ENCODE measurements around the gene TOGARAM1.

The TOGARAM1 gene

DNA sequence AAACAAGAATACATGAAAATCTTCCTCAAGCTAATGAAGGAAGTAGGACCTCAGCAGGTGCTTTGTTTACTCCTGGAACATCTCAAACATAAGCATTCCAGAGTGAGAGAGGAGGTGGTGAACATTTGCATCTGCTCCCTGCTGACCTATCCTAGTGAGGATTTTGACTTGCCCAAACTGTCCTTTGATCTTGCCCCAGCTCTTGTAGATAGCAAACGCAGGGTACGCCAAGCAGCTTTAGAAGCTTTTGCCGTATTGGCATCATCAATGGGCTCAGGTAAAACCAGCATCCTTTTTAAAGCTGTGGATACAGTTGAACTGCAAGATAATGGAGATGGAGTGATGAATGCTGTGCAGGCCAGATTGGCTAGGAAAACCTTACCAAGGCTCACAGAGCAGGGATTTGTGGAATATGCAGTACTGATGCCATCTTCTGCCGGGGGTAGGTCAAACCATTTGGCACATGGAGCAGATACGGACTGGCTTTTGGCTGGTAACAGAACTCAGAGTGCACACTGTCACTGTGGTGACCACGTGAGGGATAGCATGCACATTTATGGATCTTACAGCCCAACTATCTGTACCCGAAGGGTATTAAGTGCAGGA lies 1.9 kb downstream of the TOGARAM1 start (continued):
- TF ChIP-seq, protein P1, sequence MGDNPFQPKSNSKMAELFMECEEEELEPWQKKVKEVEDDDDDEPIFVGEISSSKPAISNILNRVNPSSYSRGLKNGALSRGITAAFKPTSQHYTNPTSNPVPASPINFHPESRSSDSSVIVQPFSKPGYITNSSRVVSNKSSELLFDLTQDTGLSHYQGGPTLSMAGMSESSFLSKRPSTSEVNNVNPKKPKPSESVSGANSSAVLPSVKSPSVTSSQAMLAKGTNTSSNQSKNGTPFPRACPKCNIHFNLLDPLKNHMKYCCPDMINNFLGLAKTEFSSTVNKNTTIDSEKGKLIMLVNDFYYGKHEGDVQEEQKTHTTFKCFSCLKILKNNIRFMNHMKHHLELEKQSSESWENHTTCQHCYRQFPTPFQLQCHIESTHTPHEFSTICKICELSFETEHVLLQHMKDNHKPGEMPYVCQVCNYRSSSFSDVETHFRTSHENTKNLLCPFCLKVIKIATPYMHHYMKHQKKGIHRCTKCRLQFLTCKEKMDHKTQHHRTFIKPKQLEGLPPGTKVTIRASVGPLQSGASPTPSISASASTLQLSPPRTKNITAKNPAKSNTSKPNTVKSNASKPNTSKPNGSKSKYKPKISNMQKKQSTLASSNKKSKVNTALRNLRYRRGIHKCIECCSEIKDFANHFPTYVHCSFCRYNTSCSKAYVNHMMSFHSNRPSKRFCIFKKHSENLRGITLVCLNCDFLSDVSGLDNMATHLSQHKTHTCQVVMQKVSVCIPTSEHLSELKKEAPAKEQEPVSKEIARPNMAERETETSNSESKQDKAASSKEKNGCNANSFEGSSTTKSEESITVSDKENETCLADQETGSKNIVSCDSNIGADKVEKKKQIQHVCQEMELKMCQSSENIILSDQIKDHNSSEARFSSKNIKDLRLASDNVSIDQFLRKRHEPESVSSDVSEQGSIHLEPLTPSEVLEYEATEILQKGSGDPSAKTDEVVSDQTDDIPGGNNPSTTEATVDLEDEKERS (tag by site-specific recombination; IDR thresholded peaks at IDR 0.05), result no peak
- TF ChIP-seq ZBTB17 (tag by site-specific recombination; IDR thresholded peaks at IDR 0.05), result peak; percentile 85
- TF ChIP-seq ZNF830 (tag by site-specific recombination; IDR thresholded peaks at IDR 0.05; ENCODE audit: low read depth), result no peak
- TF ChIP-seq WT1 (tag by site-specific recombination; IDR thresholded peaks at IDR 0.05), result no peak
- TF ChIP-seq ZFP69B (tag by site-specific recombination; IDR thresholded peaks at IDR 0.05), result no peak
- no peak for TF ChIP-seq ZXDB (tag by site-specific recombination; IDR thresholded peaks at IDR 0.05)
- TF ChIP-seq, protein P2, sequence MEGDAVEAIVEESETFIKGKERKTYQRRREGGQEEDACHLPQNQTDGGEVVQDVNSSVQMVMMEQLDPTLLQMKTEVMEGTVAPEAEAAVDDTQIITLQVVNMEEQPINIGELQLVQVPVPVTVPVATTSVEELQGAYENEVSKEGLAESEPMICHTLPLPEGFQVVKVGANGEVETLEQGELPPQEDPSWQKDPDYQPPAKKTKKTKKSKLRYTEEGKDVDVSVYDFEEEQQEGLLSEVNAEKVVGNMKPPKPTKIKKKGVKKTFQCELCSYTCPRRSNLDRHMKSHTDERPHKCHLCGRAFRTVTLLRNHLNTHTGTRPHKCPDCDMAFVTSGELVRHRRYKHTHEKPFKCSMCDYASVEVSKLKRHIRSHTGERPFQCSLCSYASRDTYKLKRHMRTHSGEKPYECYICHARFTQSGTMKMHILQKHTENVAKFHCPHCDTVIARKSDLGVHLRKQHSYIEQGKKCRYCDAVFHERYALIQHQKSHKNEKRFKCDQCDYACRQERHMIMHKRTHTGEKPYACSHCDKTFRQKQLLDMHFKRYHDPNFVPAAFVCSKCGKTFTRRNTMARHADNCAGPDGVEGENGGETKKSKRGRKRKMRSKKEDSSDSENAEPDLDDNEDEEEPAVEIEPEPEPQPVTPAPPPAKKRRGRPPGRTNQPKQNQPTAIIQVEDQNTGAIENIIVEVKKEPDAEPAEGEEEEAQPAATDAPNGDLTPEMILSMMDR (tag by site-specific recombination; IDR thresholded peaks at IDR 0.05), result peak; percentile 35; the same call in 1 of the 2 replicates
- TF ChIP-seq, protein P3, sequence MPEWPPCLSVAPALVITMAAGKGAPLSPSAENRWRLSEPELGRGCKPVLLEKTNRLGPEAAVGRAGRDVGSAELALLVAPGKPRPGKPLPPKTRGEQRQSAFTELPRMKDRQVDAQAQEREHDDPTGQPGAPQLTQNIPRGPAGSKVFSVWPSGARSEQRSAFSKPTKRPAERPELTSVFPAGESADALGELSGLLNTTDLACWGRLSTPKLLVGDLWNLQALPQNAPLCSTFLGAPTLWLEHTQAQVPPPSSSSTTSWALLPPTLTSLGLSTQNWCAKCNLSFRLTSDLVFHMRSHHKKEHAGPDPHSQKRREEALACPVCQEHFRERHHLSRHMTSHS (tag by site-specific recombination; IDR thresholded peaks at IDR 0.05), result no peak
- no peak for TF ChIP-seq ZNF292 (tag by site-specific recombination; IDR thresholded peaks at IDR 0.05; ENCODE audit: borderline replicate concordance, low read depth)
- 0 out of 2 replicates have a peak, but pooled peaks have one; percentile 25 for TF ChIP-seq ZNF366 (tag by site-specific recombination; conservative IDR thresholded peaks at IDR 0.05)
- TF ChIP-seq, protein P4, sequence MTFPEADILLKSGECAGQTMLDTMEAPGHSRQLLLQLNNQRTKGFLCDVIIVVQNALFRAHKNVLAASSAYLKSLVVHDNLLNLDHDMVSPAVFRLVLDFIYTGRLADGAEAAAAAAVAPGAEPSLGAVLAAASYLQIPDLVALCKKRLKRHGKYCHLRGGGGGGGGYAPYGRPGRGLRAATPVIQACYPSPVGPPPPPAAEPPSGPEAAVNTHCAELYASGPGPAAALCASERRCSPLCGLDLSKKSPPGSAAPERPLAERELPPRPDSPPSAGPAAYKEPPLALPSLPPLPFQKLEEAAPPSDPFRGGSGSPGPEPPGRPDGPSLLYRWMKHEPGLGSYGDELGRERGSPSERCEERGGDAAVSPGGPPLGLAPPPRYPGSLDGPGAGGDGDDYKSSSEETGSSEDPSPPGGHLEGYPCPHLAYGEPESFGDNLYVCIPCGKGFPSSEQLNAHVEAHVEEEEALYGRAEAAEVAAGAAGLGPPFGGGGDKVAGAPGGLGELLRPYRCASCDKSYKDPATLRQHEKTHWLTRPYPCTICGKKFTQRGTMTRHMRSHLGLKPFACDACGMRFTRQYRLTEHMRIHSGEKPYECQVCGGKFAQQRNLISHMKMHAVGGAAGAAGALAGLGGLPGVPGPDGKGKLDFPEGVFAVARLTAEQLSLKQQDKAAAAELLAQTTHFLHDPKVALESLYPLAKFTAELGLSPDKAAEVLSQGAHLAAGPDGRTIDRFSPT (tag by site-specific recombination; IDR thresholded peaks at IDR 0.05), result no peak
- TF ChIP-seq, protein P5, sequence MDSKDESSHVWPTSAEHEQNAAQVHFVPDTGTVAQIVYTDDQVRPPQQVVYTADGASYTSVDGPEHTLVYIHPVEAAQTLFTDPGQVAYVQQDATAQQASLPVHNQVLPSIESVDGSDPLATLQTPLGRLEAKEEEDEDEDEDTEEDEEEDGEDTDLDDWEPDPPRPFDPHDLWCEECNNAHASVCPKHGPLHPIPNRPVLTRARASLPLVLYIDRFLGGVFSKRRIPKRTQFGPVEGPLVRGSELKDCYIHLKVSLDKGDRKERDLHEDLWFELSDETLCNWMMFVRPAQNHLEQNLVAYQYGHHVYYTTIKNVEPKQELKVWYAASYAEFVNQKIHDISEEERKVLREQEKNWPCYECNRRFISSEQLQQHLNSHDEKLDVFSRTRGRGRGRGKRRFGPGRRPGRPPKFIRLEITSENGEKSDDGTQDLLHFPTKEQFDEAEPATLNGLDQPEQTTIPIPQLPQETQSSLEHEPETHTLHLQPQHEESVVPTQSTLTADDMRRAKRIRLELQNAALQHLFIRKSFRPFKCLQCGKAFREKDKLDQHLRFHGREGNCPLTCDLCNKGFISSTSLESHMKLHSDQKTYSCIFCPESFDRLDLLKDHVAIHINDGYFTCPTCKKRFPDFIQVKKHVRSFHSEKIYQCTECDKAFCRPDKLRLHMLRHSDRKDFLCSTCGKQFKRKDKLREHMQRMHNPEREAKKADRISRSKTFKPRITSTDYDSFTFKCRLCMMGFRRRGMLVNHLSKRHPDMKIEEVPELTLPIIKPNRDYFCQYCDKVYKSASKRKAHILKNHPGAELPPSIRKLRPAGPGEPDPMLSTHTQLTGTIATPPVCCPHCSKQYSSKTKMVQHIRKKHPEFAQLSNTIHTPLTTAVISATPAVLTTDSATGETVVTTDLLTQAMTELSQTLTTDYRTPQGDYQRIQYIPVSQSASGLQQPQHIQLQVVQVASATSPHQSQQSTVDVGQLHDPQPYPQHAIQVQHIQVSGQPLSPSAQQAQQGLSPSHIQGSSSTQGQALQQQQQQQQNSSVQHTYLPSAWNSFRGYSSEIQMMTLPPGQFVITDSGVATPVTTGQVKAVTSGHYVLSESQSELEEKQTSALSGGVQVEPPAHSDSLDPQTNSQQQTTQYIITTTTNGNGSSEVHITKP (tag by site-specific recombination; IDR thresholded peaks at IDR 0.05), result peak; percentile 80; the same call in 1 of the 2 replicates
- TF ChIP-seq ZBTB7A (tag by site-specific recombination; IDR thresholded peaks at IDR 0.05; ENCODE audit: low read depth), result no peak
- peak; percentile 82 for TF ChIP-seq ZNF600 (tag by site-specific recombination; IDR thresholded peaks at IDR 0.05)
- TF ChIP-seq, protein P6, sequence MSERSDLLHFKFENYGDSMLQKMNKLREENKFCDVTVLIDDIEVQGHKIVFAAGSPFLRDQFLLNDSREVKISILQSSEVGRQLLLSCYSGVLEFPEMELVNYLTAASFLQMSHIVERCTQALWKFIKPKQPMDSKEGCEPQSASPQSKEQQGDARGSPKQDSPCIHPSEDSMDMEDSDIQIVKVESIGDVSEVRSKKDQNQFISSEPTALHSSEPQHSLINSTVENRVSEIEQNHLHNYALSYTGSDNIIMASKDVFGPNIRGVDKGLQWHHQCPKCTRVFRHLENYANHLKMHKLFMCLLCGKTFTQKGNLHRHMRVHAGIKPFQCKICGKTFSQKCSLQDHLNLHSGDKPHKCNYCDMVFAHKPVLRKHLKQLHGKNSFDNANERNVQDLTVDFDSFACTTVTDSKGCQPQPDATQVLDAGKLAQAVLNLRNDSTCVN (tag by site-specific recombination; optimal IDR thresholded peaks at IDR 0.05), result no peak
- TF ChIP-seq ZNF426 (tag by site-specific recombination; IDR thresholded peaks at IDR 0.05), result no peak
